ENCODE data around the gene STAM.

STAM gene

DNA sequence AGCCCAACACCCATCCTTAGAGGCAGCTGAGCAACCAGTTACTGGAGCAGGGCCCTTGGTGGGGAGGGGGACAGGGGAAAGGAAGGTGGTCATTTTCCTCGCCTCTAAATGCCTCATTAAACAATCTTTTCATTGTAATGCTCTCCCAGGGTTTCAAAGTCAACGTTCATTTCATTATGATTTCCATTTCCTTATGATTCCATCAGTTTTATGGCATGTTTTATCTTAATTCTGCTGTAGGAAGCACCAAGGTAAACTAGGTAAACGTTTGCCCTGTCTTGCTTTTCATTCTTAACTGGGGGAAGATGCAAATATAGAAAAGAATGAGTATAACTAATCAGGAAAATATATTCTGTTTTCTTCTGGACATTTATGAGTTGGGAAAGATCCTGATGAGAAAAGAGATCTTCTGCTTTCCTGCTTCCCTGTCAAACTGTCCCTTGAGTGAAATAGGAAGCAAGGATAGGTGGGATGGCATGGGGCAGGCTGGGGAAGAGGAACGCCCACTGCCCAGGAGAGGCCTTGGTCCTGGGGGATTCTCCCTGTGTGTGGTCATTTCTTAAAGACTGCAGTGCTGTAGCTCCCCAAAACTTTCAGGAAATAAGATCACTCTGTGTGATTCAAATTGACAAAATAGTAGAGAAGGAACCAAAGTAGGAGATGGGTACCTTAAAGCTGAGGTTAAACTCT, 87.5 kb downstream of the STAM start:
- no peaks in the 10 kb centered on the region for H3K27me3 ChIP-seq (ENCODE audit: insufficient read depth, low read length)
- H3K4me1 ChIP-seq (ENCODE audit: insufficient read depth, low read length): no peaks in the 10 kb centered on the region
- no peak overlapping the region for H3K27ac ChIP-seq (ENCODE audit: low read depth, low read length)
- WGBS: 83% methylated on average over 4 of the region's 4 CpGs
- no peak overlapping the region for H3K9ac ChIP-seq (ENCODE audit: low read depth, low read length)
- H3K4me3 ChIP-seq (ENCODE audit: low read length): no peak overlapping the region
- H3K9me3 ChIP-seq (ENCODE audit: insufficient read depth, low read depth, low read length): no peaks in the 10 kb centered on the region
- no peaks in the 10 kb centered on the region for H3K36me3 ChIP-seq (ENCODE audit: insufficient read depth, low read length)

DNA sequence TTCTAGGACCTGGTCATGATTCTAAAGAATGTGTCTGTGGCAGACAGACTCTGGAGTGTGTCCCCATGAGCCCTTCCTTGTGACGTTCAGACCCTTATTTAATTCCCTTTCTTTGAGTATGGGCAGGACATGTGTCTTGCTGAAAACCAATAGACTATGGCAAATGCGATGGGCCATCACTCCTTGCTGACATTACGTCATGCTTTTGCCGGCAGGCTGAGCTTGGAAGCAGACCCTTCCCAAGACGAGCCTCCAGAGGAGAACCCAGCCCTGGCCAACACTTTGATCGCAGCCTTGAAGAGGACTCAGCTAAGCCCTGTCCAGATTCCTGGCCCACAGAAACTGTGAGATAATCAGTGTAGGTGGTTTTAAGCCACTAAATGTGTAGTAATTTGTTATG, 89.7 kb downstream of the STAM start:
- H3K4me3 ChIP-seq (ENCODE audit: low read length): no peak overlapping the region
- 95% methylated on average over 6 of the region's 6 CpGs for WGBS
- H3K9me3 ChIP-seq (ENCODE audit: insufficient read depth, low read depth, low read length): no peaks in the 10 kb centered on the region
- H3K9ac ChIP-seq (ENCODE audit: low read depth, low read length): no peak overlapping the region
- no peaks in the 10 kb centered on the region for H3K36me3 ChIP-seq (ENCODE audit: insufficient read depth, low read length)
- no peaks in the 10 kb centered on the region for H3K4me1 ChIP-seq (ENCODE audit: insufficient read depth, low read length)
- no peaks in the 10 kb centered on the region for H3K27me3 ChIP-seq (ENCODE audit: insufficient read depth, low read length)
- no peak overlapping the region for H3K27ac ChIP-seq (ENCODE audit: low read depth, low read length)

DNA sequence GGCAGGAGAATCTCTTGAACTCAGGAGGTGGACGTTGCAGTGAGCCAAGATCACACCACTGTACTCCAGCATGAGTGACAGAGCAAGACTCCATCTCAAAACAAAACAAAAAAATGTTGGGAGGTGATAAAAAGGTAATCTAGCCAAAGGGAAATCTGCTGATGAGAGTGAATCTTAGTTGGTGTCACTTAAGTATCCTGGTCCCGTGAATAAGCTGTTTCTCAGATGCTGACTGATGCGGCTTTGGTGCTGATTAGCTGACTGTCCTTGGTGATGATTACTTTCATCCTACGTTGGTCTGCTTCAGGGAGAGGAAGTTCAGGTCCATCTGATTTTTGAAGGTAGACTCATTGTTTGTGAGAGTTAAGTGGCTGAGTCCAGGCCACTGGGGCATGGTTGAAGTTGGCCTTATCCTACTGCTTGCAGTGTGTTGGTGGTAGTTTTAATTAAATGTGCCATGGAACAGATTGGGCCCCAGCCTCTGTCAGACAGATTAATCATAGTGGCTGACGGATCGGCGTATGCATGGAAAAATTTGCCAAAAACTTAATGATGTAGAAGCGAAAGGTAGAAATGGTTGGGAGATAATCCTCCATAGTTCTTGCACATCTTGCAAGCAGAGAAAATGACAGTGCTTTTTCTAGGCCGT, 90.6 kb downstream of the STAM start:
- Histone ChIP-seq H3K4me1 (ENCODE audit: insufficient read depth, low read length) (no peaks in the 10 kb centered on the region), H3K36me3 (ENCODE audit: insufficient read depth, low read length) (no peaks in the 10 kb centered on the region), H3K27ac (ENCODE audit: low read depth, low read length) (no peak overlapping the region), H3K4me3 (ENCODE audit: low read length) (no peak overlapping the region), H3K9me3 (ENCODE audit: insufficient read depth, low read depth, low read length) (no peaks in the 10 kb centered on the region), H3K27me3 (ENCODE audit: insufficient read depth, low read length) (no peaks in the 10 kb centered on the region), H3K9ac (ENCODE audit: low read depth, low read length) (no peak overlapping the region)
- 95% methylated on average over 9 of the region's 9 CpGs for WGBS

GRCh38 chr10:17735166-17735941, 91.4 kb downstream of the STAM start:
- no peaks in the 10 kb centered on the region for H3K4me1 ChIP-seq (ENCODE audit: insufficient read depth, low read length)
- 95% methylated on average over 13 of the region's 15 CpGs for WGBS
- no peaks in the 10 kb centered on the region for H3K9me3 ChIP-seq (ENCODE audit: insufficient read depth, low read depth, low read length)
- no peaks in the 10 kb centered on the region for H3K36me3 ChIP-seq (ENCODE audit: insufficient read depth, low read length)
- no peak overlapping the region for H3K9ac ChIP-seq (ENCODE audit: low read depth, low read length)
- no peak overlapping the region for H3K27ac ChIP-seq (ENCODE audit: low read depth, low read length)
- no peaks in the 10 kb centered on the region for H3K27me3 ChIP-seq (ENCODE audit: insufficient read depth, low read length)
- no peak overlapping the region for H3K4me3 ChIP-seq (ENCODE audit: low read length)

DNA sequence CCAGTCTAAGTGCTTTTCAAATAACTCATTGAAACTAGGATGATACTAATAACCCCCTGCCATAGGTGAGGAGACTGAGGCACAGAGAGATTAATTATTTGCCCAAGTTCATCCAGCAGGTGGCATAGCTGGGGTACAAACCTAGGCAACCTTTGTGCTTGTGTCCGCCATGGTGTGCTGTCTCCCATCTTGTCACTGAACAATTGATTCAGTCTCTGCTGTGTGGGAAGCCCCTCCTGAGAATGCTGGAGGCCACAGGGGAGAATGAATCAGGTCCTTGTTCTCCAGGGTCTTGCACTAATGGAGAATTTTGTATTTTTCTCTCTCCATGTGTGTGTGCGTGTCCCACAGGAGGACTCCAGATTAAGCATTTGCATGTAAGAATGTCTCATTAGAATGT, 92.3 kb downstream of the STAM start:
- 93% methylated on average over 2 of the region's 2 CpGs for WGBS
- no peaks in the 10 kb centered on the region for H3K27me3 ChIP-seq (ENCODE audit: insufficient read depth, low read length)

DNA sequence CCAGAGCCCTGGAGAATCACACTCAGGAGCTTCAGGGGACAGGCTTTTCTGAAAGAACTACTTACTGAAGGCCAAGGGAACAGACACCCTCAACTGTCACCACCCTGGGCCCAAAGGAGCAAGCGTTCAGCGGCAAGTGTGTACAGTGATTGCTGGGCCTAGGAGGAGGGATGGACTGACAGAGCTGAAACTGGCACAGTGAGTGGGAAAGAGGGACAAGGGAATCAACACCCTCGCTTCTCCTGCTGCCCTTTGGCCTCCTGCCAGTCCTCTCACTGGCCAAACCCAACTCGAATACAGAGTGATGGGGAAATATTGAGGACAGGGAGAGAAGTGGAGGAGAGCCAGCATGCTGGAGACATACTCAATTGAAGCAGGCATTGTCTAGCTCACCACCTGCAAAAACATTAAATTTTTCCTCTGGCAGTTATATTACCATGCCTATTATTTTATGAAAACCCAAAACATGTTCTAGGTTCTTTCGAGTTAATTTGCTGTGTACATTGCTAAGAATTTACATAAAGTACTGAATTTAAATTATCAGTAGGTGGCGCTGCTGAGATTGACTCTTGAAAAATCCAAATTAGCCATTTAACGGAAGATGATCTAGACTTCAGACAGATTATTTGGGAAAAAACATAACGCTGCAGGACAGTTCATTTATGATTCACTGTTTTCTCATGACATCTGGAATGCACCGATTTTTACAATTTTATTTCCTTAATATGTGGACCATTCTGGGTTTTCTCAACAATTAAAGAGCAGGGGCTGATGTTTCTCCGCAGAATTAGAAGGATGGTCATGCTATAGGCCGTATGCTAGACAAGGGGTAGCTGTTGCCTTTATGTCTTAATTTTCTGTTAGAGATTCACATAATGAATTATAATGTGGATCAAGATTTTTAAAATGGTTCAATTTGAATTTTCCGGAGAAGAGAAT, 93.3 kb downstream of the STAM start:
- no peaks in the 10 kb centered on the region for H3K4me1 ChIP-seq (ENCODE audit: insufficient read depth, low read length)
- H3K4me3 ChIP-seq (ENCODE audit: low read length): no peak overlapping the region
- no peak overlapping the region for H3K27ac ChIP-seq (ENCODE audit: low read depth, low read length)
- 70% methylated on average over 12 of the region's 12 CpGs for WGBS
- no peaks in the 10 kb centered on the region for H3K9me3 ChIP-seq (ENCODE audit: insufficient read depth, low read depth, low read length)
- no peak overlapping the region for H3K9ac ChIP-seq (ENCODE audit: low read depth, low read length)
- no peaks in the 10 kb centered on the region for H3K27me3 ChIP-seq (ENCODE audit: insufficient read depth, low read length)
- no peaks in the 10 kb centered on the region for H3K36me3 ChIP-seq (ENCODE audit: insufficient read depth, low read length)

More for the DNA sequence above, 92.3 kb downstream of the STAM start:
- Histone ChIP-seq H3K36me3 (ENCODE audit: insufficient read depth, low read length) (no peaks in the 10 kb centered on the region), H3K4me3 (ENCODE audit: low read length) (no peak overlapping the region), H3K4me1 (ENCODE audit: insufficient read depth, low read length) (no peaks in the 10 kb centered on the region), H3K9ac (ENCODE audit: low read depth, low read length) (no peak overlapping the region), H3K27ac (ENCODE audit: low read depth, low read length) (no peak overlapping the region), H3K9me3 (ENCODE audit: insufficient read depth, low read depth, low read length) (no peaks in the 10 kb centered on the region)

- Histone ChIP-seq H3K4me3 (ENCODE audit: low read length) (no peak overlapping the region), H3K36me3 (ENCODE audit: insufficient read depth, low read length) (no peaks in the 10 kb centered on the region), H3K9ac (ENCODE audit: low read depth, low read length) (no peak overlapping the region), H3K27me3 (ENCODE audit: insufficient read depth, low read length) (no peaks in the 10 kb centered on the region), H3K4me1 (ENCODE audit: insufficient read depth, low read length) (no peaks in the 10 kb centered on the region), H3K9me3 (ENCODE audit: insufficient read depth, low read depth, low read length) (no peaks in the 10 kb centered on the region), H3K27ac (ENCODE audit: low read depth, low read length) (no peak overlapping the region)
- WGBS: no CpG with 5 or more reads among the region's 1 CpG
Observed at GRCh38 chr10:17740668-17741067, 96.7 kb downstream of the STAM start.

DNA sequence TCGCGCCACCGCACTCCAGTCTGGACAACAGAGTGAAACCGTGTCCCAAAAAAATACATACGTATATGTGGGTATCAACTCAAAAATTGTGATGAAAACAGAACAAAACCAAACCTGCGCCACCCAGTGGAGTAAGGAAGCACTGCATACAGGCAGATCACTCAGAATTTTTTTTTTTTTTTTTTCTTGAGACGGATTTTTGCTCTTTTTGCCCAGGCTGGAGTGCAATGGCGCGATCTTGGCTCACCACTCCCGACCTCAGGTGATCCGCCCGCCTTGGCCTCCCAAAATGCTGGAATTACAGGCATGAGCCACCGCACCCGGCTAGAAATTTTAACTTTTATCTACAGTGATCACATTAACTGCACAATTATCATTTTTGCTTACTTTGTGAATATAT, 99.0 kb downstream of the STAM start:
- Histone ChIP-seq H3K4me1 (ENCODE audit: insufficient read depth, low read length) (no peaks in the 10 kb centered on the region), H3K36me3 (ENCODE audit: insufficient read depth, low read length) (no peaks in the 10 kb centered on the region), H3K27me3 (ENCODE audit: insufficient read depth, low read length) (no peaks in the 10 kb centered on the region), H3K9ac (ENCODE audit: low read depth, low read length) (no peak overlapping the region), H3K4me3 (ENCODE audit: low read length) (no peak overlapping the region), H3K27ac (ENCODE audit: low read depth, low read length) (no peak overlapping the region), H3K9me3 (ENCODE audit: insufficient read depth, low read depth, low read length) (no peaks in the 10 kb centered on the region)
- WGBS: 45% methylated on average over 14 of the region's 14 CpGs

GRCh38 chr10:17743437-17743836, 99.5 kb downstream of the STAM start:
- H3K36me3 ChIP-seq (ENCODE audit: insufficient read depth, low read length): no peaks in the 10 kb centered on the region
- no peaks in the 10 kb centered on the region for H3K9me3 ChIP-seq (ENCODE audit: insufficient read depth, low read depth, low read length)
- H3K9ac ChIP-seq (ENCODE audit: low read depth, low read length): no peak overlapping the region
- no peaks in the 10 kb centered on the region for H3K27me3 ChIP-seq (ENCODE audit: insufficient read depth, low read length)
- H3K4me3 ChIP-seq (ENCODE audit: low read length): no peak overlapping the region
- WGBS: 95% methylated on average over 2 of the region's 3 CpGs
- H3K4me1 ChIP-seq (ENCODE audit: insufficient read depth, low read length): no peaks in the 10 kb centered on the region
- H3K27ac ChIP-seq (ENCODE audit: low read depth, low read length): no peak overlapping the region

- no peak overlapping the region for H3K27ac ChIP-seq (ENCODE audit: low read depth, low read length)
- no peaks in the 10 kb centered on the region for H3K36me3 ChIP-seq (ENCODE audit: insufficient read depth, low read length)
- no peak overlapping the region for H3K9ac ChIP-seq (ENCODE audit: low read depth, low read length)
- no peaks in the 10 kb centered on the region for H3K9me3 ChIP-seq (ENCODE audit: insufficient read depth, low read depth, low read length)
- no peaks in the 10 kb centered on the region for H3K27me3 ChIP-seq (ENCODE audit: insufficient read depth, low read length)
- H3K4me1 ChIP-seq (ENCODE audit: insufficient read depth, low read length): no peaks in the 10 kb centered on the region
- no peak overlapping the region for H3K4me3 ChIP-seq (ENCODE audit: low read length)
- 91% methylated on average over 5 of the region's 6 CpGs for WGBS
Observed at GRCh38 chr10:17744341-17744861, 100.5 kb downstream of the STAM start.
